Measurements from ENCODE around the gene LCORL.

LCORL gene

DNA sequence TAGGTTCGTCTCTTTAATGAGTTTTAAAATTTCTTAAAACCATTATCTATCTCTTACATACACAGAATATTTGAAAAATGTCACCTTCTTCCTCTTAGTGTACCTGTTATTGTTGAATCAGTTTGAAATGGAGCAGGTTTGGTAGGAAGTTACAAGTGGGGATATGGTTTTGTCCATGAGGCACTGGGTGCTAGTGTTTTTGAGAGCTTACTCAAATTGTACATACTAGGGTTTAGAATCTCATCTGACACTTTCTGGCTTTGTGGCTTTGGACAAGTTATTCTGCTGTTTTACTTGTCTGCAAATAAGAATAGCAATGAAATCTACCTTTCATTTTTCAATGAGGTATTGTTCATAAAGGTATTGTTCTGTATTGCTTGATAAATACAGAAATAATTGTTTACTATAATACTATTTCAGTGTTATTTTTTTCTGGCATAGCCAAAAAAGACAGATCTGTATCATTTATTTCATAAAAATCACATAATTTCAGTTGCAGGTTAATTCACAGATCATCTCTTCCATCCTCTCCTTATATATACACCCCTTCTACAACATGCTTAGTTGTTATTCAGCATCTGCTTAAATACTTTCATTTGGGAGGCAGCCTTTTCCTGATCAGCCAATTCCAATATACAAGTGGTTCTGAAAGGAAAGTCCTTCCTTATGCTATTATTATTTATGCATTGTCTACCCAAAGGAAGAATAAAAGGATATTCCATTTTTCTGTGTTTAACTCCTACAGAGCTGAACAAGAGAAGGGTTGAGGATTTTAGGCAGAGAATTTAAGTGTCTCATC is 197.5 kb downstream of the LCORL start:
- no peak for DNase-seq

DNA sequence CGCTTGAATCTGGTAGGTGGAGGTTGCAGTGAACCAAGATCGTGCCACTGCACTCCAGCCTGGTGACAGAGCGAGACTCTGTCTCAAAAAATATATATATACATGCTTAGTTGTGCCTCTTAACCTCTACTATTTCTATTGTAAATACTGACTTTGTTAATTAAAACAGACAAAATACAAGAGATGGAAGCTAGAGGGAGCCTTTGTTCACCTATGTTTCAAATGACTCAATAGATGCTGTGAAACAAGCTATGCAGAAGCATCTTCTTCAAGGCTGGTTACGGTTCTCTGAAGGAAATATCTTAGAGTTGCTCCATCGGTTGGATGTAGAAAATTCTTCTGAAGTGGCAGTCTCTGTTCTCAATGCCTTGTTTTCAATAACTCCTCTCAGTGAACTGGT is 204.5 kb downstream of the LCORL start:
- DNase-seq, result peak; percentile 12

DNA sequence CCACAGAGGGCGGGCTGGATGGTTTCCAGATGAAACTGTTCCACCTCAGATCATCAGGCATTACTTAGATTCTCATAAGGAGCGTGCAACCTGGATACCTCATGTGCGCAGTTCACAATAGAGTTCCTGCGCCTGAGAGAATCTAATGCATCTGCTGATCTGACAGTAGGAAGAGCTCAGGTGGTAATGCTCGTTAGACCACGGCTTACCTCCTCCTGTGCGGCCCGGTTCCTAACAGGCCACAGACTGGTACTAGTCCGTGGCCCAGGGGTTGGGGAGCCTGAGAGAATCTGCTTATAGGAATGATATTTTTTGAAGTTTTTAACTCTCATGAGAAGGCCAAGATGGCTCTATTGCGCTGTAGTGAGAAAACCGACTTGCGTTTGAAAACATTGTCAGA is 205.4 kb downstream of the LCORL start:
- no peak for DNase-seq

DNA sequence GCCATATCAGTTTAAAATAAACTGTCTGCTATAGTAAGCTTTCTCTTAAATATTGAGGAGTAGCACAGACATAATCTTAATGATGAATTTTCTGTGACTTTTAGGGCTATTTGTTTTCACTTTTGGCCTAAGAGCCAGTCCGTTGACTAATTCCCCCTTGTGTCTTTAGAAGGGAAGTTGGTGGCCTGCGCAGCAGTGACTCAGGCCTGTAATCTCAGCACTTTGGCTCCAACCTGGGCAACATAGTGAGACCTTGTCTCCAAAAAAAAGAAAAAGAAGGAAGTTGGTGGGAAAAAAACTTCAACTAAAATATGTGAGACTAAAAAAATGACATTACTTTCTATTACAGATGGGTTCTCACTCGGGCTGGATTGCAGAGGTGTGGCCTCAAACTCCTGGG is 207.4 kb downstream of the LCORL start:
- no peak for DNase-seq

DNA sequence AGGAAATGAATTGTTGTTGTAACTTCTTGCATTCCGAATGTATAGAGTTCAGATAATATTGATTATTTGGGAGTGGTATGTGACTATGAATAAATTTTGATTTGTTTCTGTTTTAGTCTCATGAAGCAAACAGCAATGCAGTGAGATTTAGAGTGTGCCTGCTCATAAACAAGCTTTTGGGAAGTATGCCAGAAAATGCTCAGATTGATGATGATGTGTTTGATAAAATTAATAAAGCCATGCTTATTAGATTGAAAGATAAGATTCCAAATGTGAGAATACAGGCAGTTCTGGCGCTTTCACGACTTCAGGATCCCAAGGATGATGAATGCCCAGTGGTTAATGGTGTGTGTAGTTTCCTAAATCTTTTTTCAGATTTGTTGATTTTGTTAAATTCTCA is 208.8 kb downstream of the LCORL start:
- no peak for DNase-seq

DNA sequence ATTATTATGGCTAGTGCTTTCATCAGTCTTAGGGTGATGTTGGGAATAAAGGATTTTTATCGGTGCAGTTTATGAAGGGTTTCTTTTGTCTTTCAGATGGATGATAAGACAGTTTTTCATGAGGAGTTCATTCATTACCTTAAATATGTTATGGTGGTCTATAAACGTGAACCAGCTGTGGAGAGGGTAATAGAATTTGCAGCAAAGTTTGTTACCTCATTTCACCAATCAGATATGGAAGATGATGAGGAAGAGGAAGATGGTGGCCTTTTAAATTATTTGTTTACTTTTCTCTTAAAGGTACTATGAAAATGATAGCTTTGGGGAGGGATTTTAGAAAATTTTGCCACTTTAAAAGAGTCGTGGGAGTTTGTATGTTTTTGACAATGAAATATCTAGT is 209.4 kb downstream of the LCORL start:
- DNase-seq, result no peak

DNA sequence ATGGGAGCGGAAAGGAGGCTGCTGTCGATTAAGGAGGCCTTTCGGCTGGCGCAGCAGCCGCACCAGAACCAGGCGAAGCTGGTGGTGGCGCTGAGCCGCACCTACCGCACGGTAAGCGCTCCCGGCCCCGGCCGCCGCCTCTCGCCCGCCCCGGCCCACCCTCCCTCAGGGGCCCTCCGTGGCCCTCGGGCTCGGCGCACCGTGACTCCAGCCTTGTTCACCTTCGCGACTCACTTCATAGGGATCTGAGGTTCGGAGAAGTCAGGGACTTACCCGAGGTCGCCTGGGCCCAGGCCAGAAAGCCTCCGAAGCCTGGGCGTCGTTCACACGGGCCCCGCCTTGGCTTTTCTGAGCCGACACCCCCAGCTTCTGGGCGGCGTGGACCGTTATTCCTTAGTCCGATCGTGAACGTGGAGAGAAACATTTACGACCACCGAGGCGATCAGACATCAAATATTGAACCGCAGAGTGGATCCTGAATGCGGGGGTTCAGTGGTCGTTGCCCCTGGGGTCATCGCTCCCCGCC is 210.4 kb downstream of the LCORL start:
- DNase-seq, result no peak

DNA sequence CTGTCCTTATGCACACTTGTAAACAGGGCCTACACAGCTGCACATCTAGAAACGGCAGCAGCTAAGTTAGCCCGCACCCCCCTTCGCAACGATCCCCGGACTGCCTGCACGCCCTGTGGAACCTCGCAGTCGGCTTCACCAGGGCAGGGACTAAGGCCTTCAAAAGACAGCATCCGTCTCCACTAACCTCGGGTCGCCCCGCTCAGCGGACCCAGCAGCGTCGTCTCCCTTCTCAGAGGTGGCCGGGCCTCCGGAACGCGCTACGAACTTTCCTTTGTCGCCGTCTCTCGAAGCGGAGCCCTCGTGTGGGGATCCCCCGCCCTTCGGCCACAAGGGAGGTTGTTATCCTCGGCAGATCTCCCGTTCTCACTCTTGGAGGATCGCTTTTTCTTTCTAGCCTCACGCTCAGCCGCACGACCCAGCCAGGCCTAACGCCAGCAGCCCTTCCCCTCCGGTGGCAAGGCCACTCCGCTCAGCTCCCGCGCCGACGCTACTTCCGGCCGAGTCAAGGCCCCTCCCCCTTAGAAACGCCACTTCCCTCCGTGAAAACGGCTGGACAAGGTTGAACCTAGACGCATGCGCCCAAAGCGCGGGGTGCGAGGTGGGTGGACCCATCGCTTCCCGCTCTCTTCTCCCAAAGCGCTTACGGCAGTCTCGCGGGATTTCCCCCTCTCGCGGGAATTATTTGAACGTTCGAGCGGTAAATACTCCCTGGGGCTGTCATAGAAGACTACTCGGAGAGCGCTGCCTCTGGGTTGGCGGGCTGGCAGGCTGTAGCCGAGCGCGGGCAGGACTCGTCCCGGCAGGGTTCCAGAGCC is 211.1 kb downstream of the LCORL start, which contains the start of the genes DCAF16 and NCAPG:
Gene DCAF16, minus strand, starts transcription at position 498 of the 818 bp plus-strand sequence. CDS start 6,616 bp downstream, outside the sequence.
Gene NCAPG, plus strand, starts transcription at position 720 of the 818 bp plus-strand sequence. CDS start 99 bp downstream, outside the sequence.
- peak; percentile 76 for DNase-seq

DNA sequence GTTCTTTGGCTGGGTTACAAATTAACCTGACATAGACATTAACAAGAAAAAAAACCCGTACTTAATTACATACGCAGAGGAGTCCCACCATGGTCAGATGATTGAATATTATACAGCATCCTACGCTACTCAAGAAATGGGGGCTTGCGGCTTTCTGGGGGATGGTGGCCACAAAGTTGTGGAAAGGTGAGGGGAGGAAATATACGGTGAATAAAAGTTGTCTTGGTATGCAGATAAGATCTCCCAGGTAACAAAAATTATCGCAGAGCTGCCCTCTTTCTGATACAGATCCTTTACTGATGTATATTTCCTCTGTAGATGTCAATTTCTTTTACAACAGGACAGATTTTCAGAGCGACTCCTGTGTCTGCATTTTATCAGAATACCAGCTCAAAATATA is 211.9 kb downstream of the LCORL start:
- DNase-seq, result no peak

DNA sequence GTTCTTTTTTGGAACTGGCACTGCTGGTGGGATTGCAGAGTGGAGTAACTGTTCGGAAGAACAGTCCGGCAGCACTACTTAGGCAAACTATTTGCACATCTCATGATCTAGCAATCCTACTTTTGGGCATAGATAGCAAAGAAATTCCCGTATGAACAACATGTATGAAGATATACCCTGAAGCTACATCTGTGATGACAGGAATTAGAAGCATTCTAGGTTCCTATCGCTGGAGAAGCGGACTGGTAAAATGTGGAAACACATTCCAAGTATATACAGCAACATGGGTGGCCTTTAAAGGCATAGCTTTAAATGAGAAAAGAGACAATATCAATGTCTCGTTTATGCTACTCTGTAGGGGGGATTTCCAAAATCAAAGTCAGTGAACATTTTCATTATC is 214.1 kb downstream of the LCORL start:
- no peak for DNase-seq

DNA sequence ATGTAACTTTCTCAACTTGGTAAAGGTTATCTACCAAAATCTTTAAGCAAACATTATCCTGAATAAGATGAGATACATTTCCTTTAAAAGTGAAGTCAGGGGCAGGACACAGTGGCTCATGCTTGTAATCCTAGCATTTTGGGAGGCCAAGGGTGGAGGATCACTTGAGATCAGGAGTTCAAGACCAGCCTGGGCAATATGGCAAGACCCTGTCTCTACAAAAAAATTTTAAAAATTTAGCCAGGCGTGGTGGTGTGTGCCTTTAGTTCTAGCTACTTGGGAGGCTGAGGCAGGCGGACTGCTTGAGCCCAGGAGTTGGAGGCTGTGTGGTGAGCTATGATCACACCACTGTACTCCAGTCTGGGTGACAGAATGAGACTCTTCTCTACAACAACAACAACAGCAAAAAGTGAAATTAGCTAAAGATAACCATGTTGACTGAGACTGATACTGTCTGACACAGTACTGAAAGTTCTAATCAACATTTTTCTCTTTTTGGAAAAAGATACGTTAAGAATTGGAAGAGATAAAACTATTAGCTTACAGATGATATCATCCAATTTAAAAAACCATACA is 215.9 kb downstream of the LCORL start:
- DNase-seq, result no peak

DNA sequence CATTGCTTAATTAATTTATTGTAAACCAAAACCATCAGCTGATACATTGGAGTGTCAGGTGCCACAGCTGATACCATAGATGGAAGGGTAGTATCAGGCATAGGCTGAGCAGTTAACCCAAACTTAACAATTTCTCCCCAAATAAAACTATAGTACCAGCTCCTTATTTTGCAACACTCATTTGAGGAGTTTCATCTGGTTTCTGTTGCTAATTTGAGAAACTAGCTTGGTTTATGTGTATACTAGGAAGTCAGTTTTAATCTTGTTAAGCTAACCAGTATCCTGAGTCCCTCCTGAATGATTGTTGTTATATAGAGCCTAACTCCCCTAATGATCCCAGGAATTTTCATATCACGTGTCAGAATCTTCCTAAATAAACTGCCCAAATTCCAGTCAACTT is 223.7 kb downstream of the LCORL start:
- no peak for DNase-seq

DNA sequence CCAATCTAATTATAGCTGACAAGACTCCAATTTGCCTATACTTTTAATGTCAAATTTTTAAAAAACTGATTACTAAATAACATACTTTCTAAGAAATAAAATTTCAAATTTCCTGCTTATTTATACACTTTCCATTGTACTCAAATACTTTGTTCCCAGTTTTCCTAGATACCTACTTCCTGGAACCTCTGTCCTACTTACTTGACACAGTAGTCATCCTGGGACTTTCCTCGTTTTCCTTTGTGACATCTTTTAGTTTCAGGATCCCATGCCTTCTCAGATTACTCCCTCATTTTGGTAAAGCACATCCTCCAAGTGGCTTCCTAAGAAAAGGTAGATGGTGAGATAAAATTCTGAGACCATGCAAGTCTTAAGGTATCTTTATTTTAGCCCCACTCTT is 226.8 kb downstream of the LCORL start:
- no peak for DNase-seq

Measured in SHP77 treated with DMSO at 0.1 percent for 48 hours (cell line).